Mesenteric fat pad (tissue), 1 donor: Measurements from ENCODE around the gene KIF16B. TPM values are rescaled to one million over a fixed set of nuclear protein-coding genes. Genes with fewer than 3 reads are reported as not detected.

Experiments used
- total RNA-seq: library from RNA; stranded (reverse); fragmentation: NEBNext Ultra II Directional; extraction: Animal tissue kit (Norgen Biotek cat#: 25700); gene quantifications from one replicate; pipeline ENCODE4 v1.2.1, GENCODE V29; 2021
- donor health status: DM: yes; HTN: yes; CAD: no.

KIF16B gene
- total RNA-seq, 1 donor from 2014 or later, result 19.7 TPM

Other genes starting within 250 kb of the KIF16B start
- 38.9 TPM for gene SNRPB2, start 156.6 kb upstream of the KIF16B start, total RNA-seq
- gene OTOR, start 174.9 kb upstream of the KIF16B start, total RNA-seq, result not detected